A673 (cell line): ENCODE data around the gene ZBTB20.

ENCODE experiments used
- CTCF ChIP-seq: fragments of 300-800, 200-600 bp; sonication (generic); conservative IDR thresholded peaks from 2 replicates; pipeline ENCODE4 v1.5.1; 2017; ENCODE audit warnings: low read depth, mild to moderate bottlenecking, antibody characterized with exemption, low read length, moderate library complexity, mixed read lengths
- EZH2 ChIP-seq: fragments of 200-600 bp; sonication (generic); IDR thresholded peaks from 2 replicates; pipeline ENCODE4 v1.6.1; 2017; ENCODE audit warnings: borderline replicate concordance, low read depth, mild to moderate bottlenecking, mixed read lengths, antibody characterized with exemption, low read length; ENCODE audit not compliant: poor library complexity, severe bottlenecking

- TF ChIP-seq CTCF (no peak), EZH2 (no peak)
Measured at GRCh38 chr3:114867359-114867758, 279.7 kb downstream of the ZBTB20 start.
